Fibroblast of lung (primary cell): ENCODE results near the gene SERPINB12.

Experiments used
- CTCF ChIP-seq, 2 donors: IDR thresholded peaks in 1 of 2; conservative IDR thresholded peaks in 1 of 2; 1 replicate in 1 of 2; 2 replicates in 1 of 2; pipeline ENCODE4 v1.5.1; 2011 to 2012; ENCODE audit warnings: low read length in 2 of 2, control low read depth in 1 of 2, inconsistent platforms in 1 of 2, low read depth in 1 of 2, mild to moderate bottlenecking in 1 of 2
- EZH2 ChIP-seq: IDR thresholded peaks from 2 replicates; pipeline ENCODE4 v1.5.1; 2012; ENCODE audit warnings: low read length, control low read depth, mild to moderate bottlenecking; ENCODE audit errors: missing control alignments

- TF ChIP-seq CTCF (conservative IDR thresholded peaks at IDR 0.05 in 1 of 2, IDR thresholded peaks at IDR 0.05 in 1 of 2; ENCODE audit: low read depth in 1 of 2, low read length in 2 of 2) (no peak), EZH2 (no peak)
Measured at GRCh38 chr18:63603772-63604171, 61.6 kb downstream of the SERPINB12 start.
